Stimulated activated CD8-positive, alpha-beta memory T cell treated with anti-CD3 and anti-CD28 coated beads, Interleukin-7, amount 100 ng/mL, for 48 hours (primary cell): Measurements from ENCODE around the gene SSB.
"Not testable (repeated sequence)": the region's sequence is repeated elsewhere in the genome, so short reads cannot be mapped to it uniquely, and the experiment has no call there.

Experiments
- DNase-seq, 2 donors: peaks; one replicate each; pipeline ENCODE4 v3.0.0-alpha.2; 2020; ENCODE audit warnings: low read depth in 1 of 2; ENCODE audit errors: extremely low read depth in 1 of 2

Gene SSB

GRCh38 chr2:169828141-169828811 lies 29.6 kb downstream of the SSB start:
- DNase-seq: no peak

DNA sequence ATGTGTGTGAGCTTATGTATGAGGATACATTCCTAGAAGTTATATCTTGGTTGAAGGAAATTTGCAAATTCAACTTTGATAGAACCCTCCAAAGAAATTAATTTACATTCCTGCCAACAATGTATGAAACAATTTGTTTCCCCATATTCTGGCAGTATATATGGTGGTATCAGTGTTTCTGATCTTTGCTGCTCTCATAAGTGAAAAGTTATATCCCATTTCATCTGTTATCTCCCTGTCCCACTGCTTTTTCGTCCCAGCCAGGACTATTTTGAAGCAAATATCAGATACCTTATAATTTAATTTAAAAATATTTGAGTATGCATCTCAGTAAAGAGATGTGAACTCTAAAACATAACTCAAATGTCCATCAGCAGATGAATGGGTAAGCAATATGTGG lies 35.7 kb downstream of the SSB start:
- DNase-seq: no peak

- no peak for DNase-seq
These were observed 40.2 kb downstream of the SSB start for GRCh38 chr2:169838743-169839489.

- no peak for DNase-seq
These were observed 41.5 kb downstream of the SSB start for GRCh38 chr2:169839954-169840746.

DNA sequence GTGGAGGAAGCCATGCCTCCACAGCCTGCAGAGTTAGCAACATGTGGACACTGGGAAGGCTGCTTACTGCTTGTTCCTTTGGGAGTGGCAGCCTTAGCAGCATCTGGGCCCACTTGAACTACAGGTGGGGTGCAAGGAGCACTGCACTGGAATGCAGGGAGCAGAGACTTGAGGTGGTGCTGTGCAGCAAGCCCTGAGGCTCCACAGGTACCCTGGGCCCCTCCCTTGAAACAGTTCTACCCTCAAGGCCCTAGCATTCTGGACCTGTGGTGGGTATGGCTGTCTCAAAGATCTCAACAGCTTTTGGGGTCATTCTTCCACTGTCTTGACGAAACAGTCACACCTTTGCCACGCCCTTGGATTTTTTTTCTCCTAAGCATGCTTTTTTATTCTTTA lies 42.1 kb downstream of the SSB start:
- DNase-seq: no peak

DNA sequence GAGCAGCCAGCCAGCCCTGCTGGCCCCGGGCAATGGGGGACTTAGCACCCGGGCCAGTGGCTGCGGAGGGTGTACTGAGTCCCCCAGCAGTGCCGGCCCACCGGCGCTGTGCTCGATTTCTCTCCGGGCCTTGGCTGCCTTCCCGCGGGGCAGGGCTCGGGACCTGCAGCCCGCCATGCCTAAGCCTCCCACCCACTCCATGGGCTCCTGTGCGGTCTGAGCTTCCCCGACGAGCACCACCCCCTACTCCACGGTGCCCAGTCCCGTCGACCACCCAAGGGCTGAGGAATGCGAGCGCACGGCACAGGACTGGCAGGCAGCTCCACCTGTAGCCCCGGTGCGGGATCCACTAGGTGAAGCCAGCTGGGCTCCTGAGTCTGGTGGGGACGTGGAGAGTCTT lies 43.0 kb downstream of the SSB start:
- DNase-seq: not testable (repeated sequence)

GRCh38 chr2:169845016-169845415 lies 46.3 kb downstream of the SSB start:
- DNase-seq: no peak

- DNase-seq: not testable (repeated sequence)
These were observed 50.5 kb downstream of the SSB start for GRCh38 chr2:169848959-169849693.

- DNase-seq: no peak
These were observed 51.0 kb downstream of the SSB start for GRCh38 chr2:169849710-169850109.

DNA sequence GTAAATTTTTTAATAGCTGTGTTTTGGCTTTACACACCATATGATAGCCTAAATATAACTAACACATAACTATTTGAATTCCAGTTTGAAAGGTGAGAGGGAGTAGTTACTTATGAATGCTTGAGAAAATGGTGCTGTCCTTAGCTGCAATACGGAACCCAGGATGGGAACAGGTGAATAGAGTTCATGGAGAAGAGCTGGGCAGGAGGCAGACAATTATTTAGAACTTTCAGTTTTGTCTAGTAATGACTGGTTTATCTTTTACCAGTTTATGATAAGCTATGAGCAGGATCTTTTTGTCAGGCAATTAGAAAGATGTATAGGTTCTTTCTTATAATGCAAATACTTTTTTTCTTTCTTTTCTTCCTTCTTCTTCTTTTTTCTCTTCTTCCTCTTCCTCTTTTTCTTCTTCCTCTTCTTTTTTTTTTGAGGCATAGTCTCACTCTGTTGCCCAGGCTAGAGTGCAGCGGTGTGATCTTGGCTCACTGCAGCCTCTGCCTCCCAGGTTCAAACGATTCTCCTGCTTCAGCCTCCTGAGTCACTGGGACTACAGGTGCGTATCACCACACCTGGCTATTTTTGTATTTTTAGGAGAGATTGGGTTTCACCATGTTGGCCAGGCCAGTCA lies 54.5 kb downstream of the SSB start:
- no peak for DNase-seq

- DNase-seq: not testable (repeated sequence)
These were observed 56.9 kb downstream of the SSB start for GRCh38 chr2:169855281-169856258.

GRCh38 chr2:169859423-169859822 lies 60.8 kb downstream of the SSB start:
- DNase-seq: no peak

DNA sequence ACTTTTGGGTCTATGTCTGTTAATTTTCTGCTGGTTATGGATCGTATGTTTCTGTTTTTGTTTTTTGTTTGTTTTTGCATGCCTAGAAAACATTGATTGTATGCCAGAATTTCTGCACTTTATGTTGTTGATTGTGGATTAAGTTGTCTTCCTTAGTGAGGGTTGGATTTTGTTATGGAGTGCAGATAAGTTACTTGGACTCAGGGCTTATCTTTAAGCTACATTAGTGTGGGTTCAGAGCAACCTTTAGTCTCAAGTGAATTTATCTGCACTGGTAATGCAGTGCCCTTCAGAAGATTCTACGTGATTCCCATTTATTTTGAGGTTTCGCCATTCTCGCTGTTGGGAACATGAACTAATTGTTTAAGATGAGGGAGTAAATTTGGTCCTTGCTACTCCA lies 61.5 kb downstream of the SSB start:
- no peak for DNase-seq
